ENCODE results near the gene UBN2.

- no peak for TF ChIP-seq CTCF (IDR thresholded peaks at IDR 0.05)
- TF ChIP-seq POLR2A (IDR thresholded peaks at IDR 0.05): no peak
- TF ChIP-seq POLR2AphosphoS5 (IDR thresholded peaks at IDR 0.05): no peak
These were observed 24.3 kb downstream of the UBN2 start for GRCh38 chr7:139255290-139255689.

Data from stomach (tissue), 4 donors.